ENCODE results near the gene IFITM2. TPM values are rescaled to one million over a fixed set of nuclear protein-coding genes. Genes with fewer than 3 reads are reported as not detected.
"Not testable (repeated sequence)": the region's sequence is repeated elsewhere in the genome, so short reads cannot be mapped to it uniquely, and the experiment has no call there.

Gene IFITM2
- total RNA-seq, 1 donor = 38.4 TPM

- DNase-seq (ENCODE audit: low read depth) = no peak
- TF ChIP-seq CTCF (IDR thresholded peaks at IDR 0.05; ENCODE audit: insufficient read depth, low read depth, low read length) = no peak
- no peak overlapping the region for H3K4me3 ChIP-seq (ENCODE audit: low read depth, low read length)
Observed at GRCh38 chr11:305844-306211, 1.8 kb upstream of the IFITM2 start.

- H3K4me3 ChIP-seq (ENCODE audit: low read depth, low read length) = no peak overlapping the region
- no peak for DNase-seq (ENCODE audit: low read depth)
- TF ChIP-seq CTCF (IDR thresholded peaks at IDR 0.05; ENCODE audit: insufficient read depth, low read depth, low read length) = no peak
Observed at GRCh38 chr11:306645-307371, 808 bp upstream of the IFITM2 start.

GRCh38 chr11:308740-309665 is 1.4 kb downstream of the IFITM2 start:
- peak overlapping the region; percentile 67 for H3K4me3 ChIP-seq (ENCODE audit: low read depth, low read length)

GRCh38 chr11:309979-310572 is 2.5 kb downstream of the IFITM2 start:
- H3K4me3 ChIP-seq (ENCODE audit: low read depth, low read length) = peak overlapping the region; percentile 67
- not testable (repeated sequence) for DNase-seq (ENCODE audit: low read depth)

More at GRCh38 chr11:308740-309665, 1.4 kb downstream of the IFITM2 start:
- not testable (repeated sequence) for DNase-seq (ENCODE audit: low read depth)

GRCh38 chr11:311013-311748 is 3.6 kb downstream of the IFITM2 start:
- peak overlapping the region; percentile 37 for H3K4me3 ChIP-seq (ENCODE audit: low read depth, low read length)
- DNase-seq (ENCODE audit: low read depth) = not testable (repeated sequence)

GRCh38 chr11:312092-312816 is 4.6 kb downstream of the IFITM2 start:
- no peak for TF ChIP-seq CTCF (IDR thresholded peaks at IDR 0.05; ENCODE audit: insufficient read depth, low read depth, low read length)
- peak overlapping the region; percentile 7 for H3K4me3 ChIP-seq (ENCODE audit: low read depth, low read length)
- no peak for DNase-seq (ENCODE audit: low read depth)

- no peak for DNase-seq (ENCODE audit: low read depth)
- H3K4me3 ChIP-seq (ENCODE audit: low read depth, low read length) = peak overlapping the region; percentile 79
- no peak for TF ChIP-seq CTCF (IDR thresholded peaks at IDR 0.05; ENCODE audit: insufficient read depth, low read depth, low read length)
Observed at GRCh38 chr11:313304-313786, 5.7 kb downstream of the IFITM2 start.

Measured in fibroblast of villous mesenchyme (primary cell).